HepG2 (cell line): ENCODE measurements around the gene TLE1. TPM values are rescaled to one million over a fixed set of nuclear protein-coding genes. Genes with fewer than 3 reads are reported as not detected.

Source experiments
- EED ChIP-seq: sonication (generic); formaldehyde crosslinking; IDR thresholded peaks from 2 replicates; pipeline ENCODE4 v1.5.0; 2020; ENCODE audit warnings: mild to moderate bottlenecking, missing genetic modification reagents
- HBP1 ChIP-seq: IDR thresholded peaks from 2 replicates; pipeline ENCODE4 v1.6.1; 2016; ENCODE audit warnings: low read depth, control low read depth
- HNRNPH1 ChIP-seq: fragments of 200-400 bp; formaldehyde crosslinking; optimal IDR thresholded peaks from 2 replicates; pipeline ENCODE3; 2017; ENCODE audit warnings: mild to moderate bottlenecking, low read depth, low read length
- KDM5A ChIP-seq: fragments of 200-600 bp; sonication (generic); IDR thresholded peaks from 2 replicates; pipeline ENCODE4 v1.7.0; 2018; ENCODE audit warnings: antibody characterized with exemption, mild to moderate bottlenecking, low read length, borderline replicate concordance
- MAZ ChIP-seq, 2 experiments: sonication (generic) in 1 of 2; formaldehyde crosslinking in 1 of 2; IDR thresholded peaks; 2 replicates each; pipeline versions ENCODE4 v1.5.0 to v1.6.1; 2012 to 2020; ENCODE audit warnings: low read depth in 2 of 2, mild to moderate bottlenecking in 2 of 2, borderline replicate concordance in 1 of 2, improper control_type of control experiment in 1 of 2, low read length in 1 of 2, missing genetic modification reagents in 1 of 2, moderate library complexity in 1 of 2
- MTA3 ChIP-seq: sonication (generic); formaldehyde crosslinking; IDR thresholded peaks from 2 replicates; pipeline ENCODE4 v1.4.0; 2020; ENCODE audit warnings: missing genetic modification reagents
- NFATC3 ChIP-seq: sonication (generic); formaldehyde crosslinking; IDR thresholded peaks from 2 replicates; pipeline ENCODE4 v1.5.1; 2020; ENCODE audit warnings: mild to moderate bottlenecking, missing genetic modification reagents
- PHF5A ChIP-seq: IDR thresholded peaks from one replicate; pipeline ENCODE4 v1.6.1; 2018; ENCODE audit warnings: low read depth, missing genetic modification reagents; ENCODE audit not compliant: unreplicated experiment
- PLRG1 ChIP-seq: fragments of 450-650 bp; conservative IDR thresholded peaks from 2 replicates; pipeline ENCODE4 v1.6.1; 2016
- RNF219 ChIP-seq: sonication (generic); formaldehyde crosslinking; IDR thresholded peaks from 2 replicates; pipeline ENCODE4 v1.5.0; 2020; ENCODE audit warnings: mild to moderate bottlenecking, missing genetic modification reagents
- SALL1 ChIP-seq: sonication (generic); formaldehyde crosslinking; IDR thresholded peaks from 2 replicates; pipeline ENCODE4 v1.8.0; 2022; ENCODE audit warnings: mild to moderate bottlenecking, missing genetic modification reagents
- SNAPC5 ChIP-seq: sonication (generic); formaldehyde crosslinking; IDR thresholded peaks from 2 replicates; pipeline ENCODE4 v1.8.1; 2023; ENCODE audit warnings: mild to moderate bottlenecking, missing genetic modification reagents, borderline replicate concordance
- SRY ChIP-seq: sonication (generic); formaldehyde crosslinking; IDR thresholded peaks from 2 replicates; pipeline ENCODE4 v1.8.0; 2022; ENCODE audit warnings: mild to moderate bottlenecking, missing genetic modification reagents
- U2AF2 ChIP-seq: fragments of 200-400 bp; formaldehyde crosslinking; IDR thresholded peaks from 2 replicates; pipeline ENCODE4 v1.6.1; 2017; ENCODE audit warnings: low read depth, mild to moderate bottlenecking, low read length
- ZIK1 ChIP-seq: sonication (generic); formaldehyde crosslinking; IDR thresholded peaks from 2 replicates; pipeline ENCODE4 v1.5.0; 2020; ENCODE audit warnings: mild to moderate bottlenecking, low read depth, missing genetic modification reagents, borderline replicate concordance
- ZNF20 ChIP-seq: sonication (generic); formaldehyde crosslinking; IDR thresholded peaks from 2 replicates; pipeline ENCODE4 v1.4.0; 2020; ENCODE audit warnings: mild to moderate bottlenecking, moderate library complexity, missing genetic modification reagents
- ZNF225 ChIP-seq: sonication (generic); formaldehyde crosslinking; IDR thresholded peaks from 2 replicates; pipeline ENCODE4 v1.4.0; 2020; ENCODE audit warnings: mild to moderate bottlenecking, missing genetic modification reagents
- ZNF329 ChIP-seq: sonication (generic); formaldehyde crosslinking; IDR thresholded peaks from 2 replicates; pipeline ENCODE4 v1.9.0; 2021; ENCODE audit warnings: low read depth, mild to moderate bottlenecking, missing genetic modification reagents
- ZNF512B ChIP-seq: sonication (generic); formaldehyde crosslinking; IDR thresholded peaks from 2 replicates; pipeline ENCODE4 v1.5.1; 2020; ENCODE audit warnings: missing genetic modification reagents, mild to moderate bottlenecking, borderline replicate concordance
- ZNF546 ChIP-seq: sonication (generic); formaldehyde crosslinking; conservative IDR thresholded peaks from 2 replicates; pipeline ENCODE4 v1.8.1; 2023; ENCODE audit warnings: mild to moderate bottlenecking, missing genetic modification reagents
- ZNF746 ChIP-seq: sonication (generic); formaldehyde crosslinking; IDR thresholded peaks from 2 replicates; pipeline ENCODE4 v1.8.0; 2022; ENCODE audit warnings: mild to moderate bottlenecking, missing genetic modification reagents
- polyA plus RNA-seq, 8 experiments: library from polyadenylated mRNA; depleted of rRNA in 3 of 8; stranded (reverse) in 7 of 8; unstranded in 1 of 8; fragments of >200 nt; fragmentation: Illumina TruSeq in 4 of 8; extraction: Trizol in 4 of 8; gene quantifications; 2 replicates each; pipeline versions ENCODE4 v1.2.1 to v1.2.3, GENCODE V29; 2011 to 2016; ENCODE audit warnings: low read depth in 4 of 8, missing spikeins in 1 of 8, mixed read lengths in 1 of 8; ENCODE audit not compliant: insufficient read depth in 1 of 8
- total RNA-seq, 5 experiments: library from RNA; depleted of rRNA; stranded (reverse); fragments of >200 nt; fragmentation: Illumina TruSeq; extraction: Trizol; gene quantifications; 2 replicates each; pipeline ENCODE4 v1.2.3, GENCODE V29; 2016; ENCODE audit warnings: low read depth in 1 of 5

Gene TLE1
- total and polyA plus RNA-seq, 2 of the 13 experiments (the other 11 are each of a cell fraction or from before 2014, with no cell fraction given) = 35.9 to 109 TPM

- TF ChIP-seq EED (CRISPR knock-in tag) = no peak
- no peak for TF ChIP-seq ZIK1
- peak; percentile 95 for TF ChIP-seq SALL1 (CRISPR knock-in tag)
- 0 out of 2 replicates have a peak, but pooled peaks have one; percentile 27 for TF ChIP-seq ZNF20 (CRISPR knock-in tag)
- TF ChIP-seq HNRNPH1 = no peak
- no peak for TF ChIP-seq ZNF225 (CRISPR knock-in tag)
- TF ChIP-seq HBP1 (CRISPR knock-in tag) = peak; percentile 90; the same call in 1 of the 2 replicates
- no peak for TF ChIP-seq MTA3
- no peak for TF ChIP-seq MAZ (IDR thresholded peaks at IDR 0.05; ENCODE audit: borderline replicate concordance, low read depth, low read length)
- TF ChIP-seq MAZ (CRISPR knock-in tag; IDR thresholded peaks at IDR 0.05; ENCODE audit: low read depth) = peak; percentile 76; the same call in 1 of the 2 replicates
- no peak for TF ChIP-seq ZNF546 (CRISPR knock-in tag)
- no peak for TF ChIP-seq SNAPC5 (CRISPR knock-in tag)
- peak; percentile 1; the same call in 1 of the 2 replicates for TF ChIP-seq ZNF329 (CRISPR knock-in tag)
- TF ChIP-seq SRY = no peak; the same call in none of the 2 replicates
- no peak for TF ChIP-seq PHF5A (CRISPR knock-in tag)
- TF ChIP-seq PLRG1 = no peak
- peak; percentile 33; the same call in 1 of the 2 replicates for TF ChIP-seq KDM5A
- TF ChIP-seq U2AF2 = no peak
- no peak for TF ChIP-seq ZNF512B (CRISPR knock-in tag)
- TF ChIP-seq RNF219 (CRISPR knock-in tag) = peak; percentile 86
- no peak for TF ChIP-seq NFATC3 (CRISPR knock-in tag)
- peak; percentile 98 for TF ChIP-seq ZNF746 (CRISPR knock-in tag)
Observed at GRCh38 chr9:81686614-81687520, 2.5 kb downstream of the TLE1 start (continued).
